ENCODE measurements around the gene SOX15.

DNA sequence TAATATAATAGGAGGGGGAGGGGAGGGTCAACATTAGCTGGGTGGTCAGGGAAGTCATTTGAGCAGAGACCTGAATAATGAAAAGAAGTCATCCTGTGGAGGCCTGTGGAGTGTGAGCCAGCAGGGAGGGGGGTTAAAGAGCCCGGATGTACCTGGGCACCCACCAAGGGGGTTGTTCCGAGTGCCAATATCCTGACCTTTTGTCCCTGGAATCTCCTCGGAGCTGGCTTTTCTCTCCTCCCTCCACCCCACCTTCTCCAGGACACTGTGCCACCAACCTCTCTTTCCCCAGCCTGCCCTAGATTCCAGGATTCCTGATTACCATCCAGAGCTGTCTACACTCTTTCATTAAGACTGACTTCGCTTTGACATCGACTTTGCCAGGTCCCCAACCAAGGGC lies 46.3 kb upstream of the SOX15 start:
- TF ChIP-seq, protein P1, sequence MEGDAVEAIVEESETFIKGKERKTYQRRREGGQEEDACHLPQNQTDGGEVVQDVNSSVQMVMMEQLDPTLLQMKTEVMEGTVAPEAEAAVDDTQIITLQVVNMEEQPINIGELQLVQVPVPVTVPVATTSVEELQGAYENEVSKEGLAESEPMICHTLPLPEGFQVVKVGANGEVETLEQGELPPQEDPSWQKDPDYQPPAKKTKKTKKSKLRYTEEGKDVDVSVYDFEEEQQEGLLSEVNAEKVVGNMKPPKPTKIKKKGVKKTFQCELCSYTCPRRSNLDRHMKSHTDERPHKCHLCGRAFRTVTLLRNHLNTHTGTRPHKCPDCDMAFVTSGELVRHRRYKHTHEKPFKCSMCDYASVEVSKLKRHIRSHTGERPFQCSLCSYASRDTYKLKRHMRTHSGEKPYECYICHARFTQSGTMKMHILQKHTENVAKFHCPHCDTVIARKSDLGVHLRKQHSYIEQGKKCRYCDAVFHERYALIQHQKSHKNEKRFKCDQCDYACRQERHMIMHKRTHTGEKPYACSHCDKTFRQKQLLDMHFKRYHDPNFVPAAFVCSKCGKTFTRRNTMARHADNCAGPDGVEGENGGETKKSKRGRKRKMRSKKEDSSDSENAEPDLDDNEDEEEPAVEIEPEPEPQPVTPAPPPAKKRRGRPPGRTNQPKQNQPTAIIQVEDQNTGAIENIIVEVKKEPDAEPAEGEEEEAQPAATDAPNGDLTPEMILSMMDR (IDR thresholded peaks at IDR 0.05): no peak
- no peak for TF ChIP-seq POLR2A (IDR thresholded peaks at IDR 0.05)

Measured in suprapubic skin (tissue), 3 donors.